HG02623 (cell line): ENCODE results near the gene SLC38A10.
"Not testable (repeated sequence)": the region's sequence is repeated elsewhere in the genome, so short reads cannot be mapped to it uniquely, and the experiment has no call there.

Experiments
- ATAC-seq: cut with Tn5 transposase; IDR thresholded peaks from one replicate; pipeline ENCODE4 v1.9.1; 2021; ENCODE audit warnings: moderate library complexity; ENCODE audit not compliant: unreplicated experiment

The SLC38A10 gene

DNA sequence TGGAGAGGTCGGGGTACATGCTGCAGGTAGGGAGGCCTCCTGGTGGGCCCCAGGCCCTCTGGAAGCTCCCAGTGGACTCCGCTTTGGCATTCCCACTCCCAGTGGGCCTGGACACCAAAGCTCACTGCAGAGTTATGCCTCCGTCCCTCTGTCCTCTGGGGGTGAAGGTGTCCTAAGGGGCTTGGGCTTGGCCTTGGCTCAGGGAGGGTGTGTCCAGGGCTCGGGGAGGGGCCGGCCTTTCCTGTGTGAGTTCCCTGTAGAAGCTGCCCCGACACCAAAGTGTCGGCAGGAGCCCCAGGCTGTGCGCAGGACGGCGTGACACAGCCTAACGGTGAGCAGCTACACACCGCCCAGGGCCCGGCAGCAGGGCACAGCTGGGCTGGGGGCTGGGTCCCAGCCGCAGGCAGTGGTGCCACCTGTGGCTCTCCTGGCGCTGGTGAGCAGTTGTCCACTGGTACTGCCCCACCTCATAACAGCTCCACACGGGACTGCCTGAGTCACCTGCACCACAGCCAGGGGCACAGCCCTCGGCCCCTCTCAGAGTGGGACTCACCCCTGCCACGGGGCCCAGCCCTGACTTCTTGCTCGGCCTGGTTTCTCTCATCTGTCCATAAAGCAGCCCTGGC lies 62.4 kb downstream of the SLC38A10 start:
- ATAC-seq: no peak

DNA sequence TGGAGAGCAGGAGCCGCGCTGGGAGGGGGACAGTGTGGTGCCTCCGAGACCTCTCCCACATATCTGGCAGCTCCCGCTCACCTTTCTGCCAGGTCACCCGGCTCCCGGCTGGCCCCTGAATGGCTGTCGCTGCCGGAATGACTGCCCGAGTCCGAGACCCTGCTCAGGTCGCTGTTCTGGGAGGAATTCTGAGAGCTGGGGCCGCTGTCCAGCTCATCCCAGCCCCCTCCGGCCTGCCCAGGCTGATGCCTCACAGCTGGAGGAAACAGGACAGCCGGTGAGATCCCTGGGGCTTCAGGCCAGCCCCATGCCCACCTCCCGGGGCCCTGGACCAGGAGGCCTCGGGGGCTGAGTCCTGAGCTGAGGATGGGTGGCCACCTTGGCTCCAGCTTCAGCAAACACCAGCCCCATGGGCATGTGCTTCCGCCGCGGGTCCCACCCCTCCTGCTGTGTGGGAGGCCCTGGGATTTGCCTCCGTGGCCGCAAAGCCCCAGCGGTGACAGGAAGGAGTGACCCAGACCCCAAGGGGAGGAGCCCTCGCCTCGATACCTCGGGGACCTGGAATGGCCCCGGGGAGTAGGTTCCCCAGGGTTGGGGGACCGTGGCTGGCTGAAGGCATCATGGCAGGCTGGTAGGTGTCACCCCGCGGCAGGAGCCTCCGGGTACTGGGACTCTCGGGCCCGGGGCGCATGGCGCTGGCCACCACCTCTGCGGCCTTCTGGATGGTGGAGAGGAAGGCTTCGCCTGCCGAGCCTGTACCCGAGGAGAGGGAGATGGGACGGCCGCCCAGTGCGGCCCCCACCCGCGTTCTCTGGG lies 63.1 kb downstream of the SLC38A10 start:
- ATAC-seq: no peak

- no peak for ATAC-seq
These were observed 63.9 kb downstream of the SLC38A10 start for GRCh38 chr17:81231121-81231645.

GRCh38 chr17:81230043-81230820 lies 64.9 kb downstream of the SLC38A10 start:
- no peak for ATAC-seq

GRCh38 chr17:81229666-81229920 lies 65.5 kb downstream of the SLC38A10 start:
- ATAC-seq: no peak

DNA sequence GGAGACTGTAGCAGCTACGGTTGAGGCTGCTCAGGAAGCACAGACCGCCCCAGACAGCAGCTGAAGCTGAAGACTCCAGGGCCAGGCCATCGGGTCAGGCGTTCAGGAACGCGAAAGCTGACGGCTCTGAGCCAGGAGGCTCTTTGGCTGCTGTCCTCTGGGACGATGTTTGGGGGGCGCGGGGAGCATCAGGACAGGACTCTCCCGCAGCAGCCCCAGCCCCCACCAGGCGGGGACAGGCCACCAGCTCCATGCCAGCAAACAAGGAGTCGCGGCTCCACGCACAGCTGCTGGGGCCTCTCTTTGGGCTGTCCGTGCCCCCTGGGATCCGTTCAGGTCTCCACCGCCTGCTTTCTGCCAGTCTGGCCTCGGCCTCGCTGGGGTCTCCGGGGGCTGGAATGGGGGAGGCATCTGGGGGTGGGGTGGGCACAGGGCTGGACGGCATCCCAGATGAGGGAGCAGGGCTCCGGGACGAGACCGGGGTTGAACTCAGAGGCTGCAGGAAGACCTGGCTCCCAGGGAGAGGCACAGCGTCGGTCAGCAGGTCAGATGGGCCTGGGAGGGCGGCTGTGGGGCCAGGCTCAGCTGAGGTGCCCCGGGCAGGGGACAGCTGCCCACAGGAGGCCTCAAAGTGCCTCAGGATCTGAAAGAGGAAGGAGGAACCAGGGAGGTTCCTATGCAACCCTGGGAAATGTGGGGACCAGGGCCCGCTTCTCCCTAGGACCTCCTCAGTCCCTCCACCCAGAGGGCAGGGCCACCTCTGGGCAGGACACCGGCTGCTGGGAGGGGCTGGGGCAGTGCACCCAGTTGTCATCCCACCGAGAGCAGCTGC lies 66.1 kb downstream of the SLC38A10 start:
- no peak for ATAC-seq

DNA sequence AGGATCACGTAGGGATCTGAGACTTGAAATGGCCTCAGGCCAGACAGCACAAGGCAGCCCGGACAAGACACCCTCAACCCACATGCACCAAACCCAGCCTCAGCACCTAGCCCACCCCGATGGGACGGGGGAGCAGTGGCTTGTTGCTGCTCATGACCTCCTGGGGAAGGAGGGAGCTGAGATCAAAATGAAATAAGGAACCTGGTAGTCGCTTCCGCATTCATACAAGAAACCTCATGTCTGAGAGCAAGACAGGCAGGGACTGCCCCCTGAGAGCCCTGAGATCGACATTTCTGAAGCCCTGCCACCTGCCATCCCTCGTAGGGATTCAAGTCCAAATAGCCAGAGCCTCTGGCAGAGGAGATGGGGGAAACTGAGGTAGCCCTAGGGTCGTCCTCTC lies 66.7 kb downstream of the SLC38A10 start:
- no peak for ATAC-seq

GRCh38 chr17:81227630-81228029 lies 67.5 kb downstream of the SLC38A10 start:
- ATAC-seq: not testable (repeated sequence)

DNA sequence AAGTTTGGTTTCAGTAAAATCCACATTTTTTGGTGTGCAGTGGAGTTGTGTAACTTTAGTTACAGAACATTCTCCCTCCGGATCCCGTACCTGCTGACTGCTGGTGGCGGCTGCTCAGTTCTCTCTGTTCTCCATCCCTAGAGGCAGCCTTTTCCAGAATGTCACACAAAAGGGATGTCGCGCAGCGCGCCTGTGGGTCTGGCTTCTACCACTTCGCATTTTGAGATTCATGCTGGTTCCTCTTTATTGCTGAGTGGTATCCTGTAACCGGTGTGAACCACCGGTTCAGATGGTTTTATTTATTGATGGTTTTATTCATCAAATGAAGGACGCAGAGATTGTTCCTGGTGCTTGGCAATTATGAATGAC lies 71.4 kb downstream of the SLC38A10 start:
- no peak for ATAC-seq

GRCh38 chr17:81222906-81223761 lies 72.0 kb downstream of the SLC38A10 start, which contains the start of gene CEP131:
Gene CEP131, minus strand, starts transcription at chr17:81222965. Its CDS starts 2,909 bp downstream, at chr17:81220056.
- ATAC-seq: peak; percentile 86

- ATAC-seq: peak; percentile 5
These were observed 72.5 kb downstream of the SLC38A10 start for GRCh38 chr17:81222620-81222905.

DNA sequence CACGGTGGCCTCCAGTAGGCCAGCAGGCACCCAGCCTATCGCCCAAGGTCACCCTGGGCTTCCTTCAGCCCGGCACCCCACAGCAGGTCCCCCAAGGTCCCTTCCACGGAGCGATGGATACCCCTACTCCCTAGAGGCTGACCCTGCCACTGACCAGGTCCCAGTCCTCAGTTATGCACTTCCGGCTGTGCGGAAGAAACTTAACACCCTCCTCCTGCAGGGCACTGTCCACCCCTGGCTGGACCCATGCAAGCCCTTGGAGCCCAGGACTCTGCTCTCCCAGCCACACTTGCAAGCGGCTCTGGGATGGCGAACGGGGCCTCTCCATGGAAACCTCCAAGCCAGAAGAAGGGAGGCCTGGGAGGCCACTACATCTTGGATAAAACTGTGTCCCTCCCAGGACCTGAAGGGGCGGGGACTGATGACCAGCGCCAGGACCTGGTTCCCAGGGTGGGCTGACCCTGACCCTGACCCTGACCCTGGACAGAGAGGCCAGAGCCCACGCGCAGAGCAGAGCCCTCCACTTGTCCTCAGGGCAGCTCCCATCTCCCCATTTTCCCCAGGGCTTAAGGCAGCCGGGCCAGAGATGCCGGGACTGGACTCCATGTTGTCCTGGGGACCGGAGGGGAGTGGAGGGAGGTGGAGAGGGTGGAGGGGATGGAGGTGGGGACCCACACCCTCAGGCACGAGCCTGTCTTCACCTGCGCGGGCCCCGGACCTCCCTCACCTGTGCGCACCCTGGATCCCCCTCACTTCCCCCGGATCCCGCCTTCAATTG lies 73.1 kb downstream of the SLC38A10 start:
- ATAC-seq: no peak

GRCh38 chr17:81221371-81221841 lies 73.7 kb downstream of the SLC38A10 start:
- ATAC-seq: no peak

- ATAC-seq: no peak
These were observed 75.5 kb downstream of the SLC38A10 start for GRCh38 chr17:81219476-81220180.

DNA sequence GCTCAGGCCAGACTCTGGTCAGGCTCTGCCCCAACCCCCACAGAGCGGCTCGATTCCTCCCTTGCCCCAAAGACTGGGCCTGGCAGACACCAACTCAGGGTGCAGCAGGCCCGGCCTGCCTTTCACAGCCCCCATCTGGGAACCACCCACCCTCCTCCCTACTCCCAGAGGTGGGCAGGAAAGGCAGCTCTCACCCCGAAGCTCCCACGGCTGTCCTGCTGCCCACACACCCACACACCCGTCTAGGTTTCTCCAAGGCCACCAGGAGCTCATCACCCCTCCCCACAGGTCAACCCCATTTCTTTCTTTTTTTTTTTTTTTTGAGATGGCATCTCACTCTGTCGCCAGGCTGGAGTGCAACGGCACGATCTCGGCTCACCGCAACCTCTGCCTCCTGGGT lies 76.1 kb downstream of the SLC38A10 start:
- ATAC-seq: no peak

DNA sequence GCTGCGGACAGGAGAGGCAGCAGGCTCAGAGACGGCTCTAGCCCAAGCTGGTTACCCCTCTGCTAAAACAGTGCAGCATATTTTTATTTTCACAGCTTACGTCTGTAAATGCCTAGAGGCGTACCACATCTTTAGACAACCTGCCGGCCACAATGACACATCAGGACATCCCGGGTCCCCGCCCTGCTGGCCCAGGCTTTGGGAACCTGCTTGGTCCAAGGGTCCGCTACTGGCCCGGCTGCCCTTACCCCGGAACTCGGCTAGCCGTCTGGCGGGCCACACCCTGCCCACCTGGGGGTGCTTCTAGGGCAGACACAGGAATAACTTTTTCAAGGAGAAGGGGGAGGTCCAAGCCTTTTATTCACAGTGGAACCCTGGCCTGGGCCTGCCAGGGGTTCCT lies 76.6 kb downstream of the SLC38A10 start:
- ATAC-seq: no peak

DNA sequence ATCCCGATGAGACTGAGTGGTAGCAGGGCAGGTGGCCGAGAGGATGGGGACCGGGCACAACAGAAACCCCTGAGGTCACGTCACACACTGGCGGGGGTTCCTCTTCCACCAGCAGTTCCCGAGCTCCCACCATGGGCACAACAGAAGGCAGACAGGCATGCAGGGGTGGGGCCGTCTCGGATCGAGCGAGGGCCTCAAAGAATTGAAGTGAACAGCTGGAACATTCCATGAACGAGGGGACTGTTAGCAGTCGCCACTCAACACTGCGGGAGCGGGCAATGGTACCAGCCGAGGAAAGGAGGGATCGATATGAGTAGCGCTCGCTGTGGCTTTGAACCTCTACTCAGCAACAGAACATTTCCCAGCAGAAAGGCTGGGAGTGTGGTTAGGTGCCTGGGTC lies 77.6 kb downstream of the SLC38A10 start:
- ATAC-seq: no peak

DNA sequence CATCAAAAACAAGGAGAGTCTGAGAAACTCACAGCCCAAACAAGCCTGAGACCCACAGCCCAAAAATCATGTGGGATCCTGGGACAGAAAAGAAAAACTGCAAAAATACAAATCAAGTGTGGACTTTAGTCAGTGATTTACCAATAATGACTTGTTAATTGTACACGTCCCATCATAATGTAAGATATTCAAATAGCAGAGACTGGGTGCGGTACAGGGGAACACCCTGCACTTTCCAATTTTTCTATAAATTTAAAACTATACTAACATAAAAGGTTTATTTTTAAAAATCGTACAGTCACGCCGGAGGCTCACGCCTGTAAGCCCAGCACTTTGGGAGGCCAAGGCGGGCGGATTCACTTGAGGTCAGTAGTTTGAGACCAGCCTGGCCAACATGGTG lies 81.1 kb downstream of the SLC38A10 start:
- no peak for ATAC-seq

DNA sequence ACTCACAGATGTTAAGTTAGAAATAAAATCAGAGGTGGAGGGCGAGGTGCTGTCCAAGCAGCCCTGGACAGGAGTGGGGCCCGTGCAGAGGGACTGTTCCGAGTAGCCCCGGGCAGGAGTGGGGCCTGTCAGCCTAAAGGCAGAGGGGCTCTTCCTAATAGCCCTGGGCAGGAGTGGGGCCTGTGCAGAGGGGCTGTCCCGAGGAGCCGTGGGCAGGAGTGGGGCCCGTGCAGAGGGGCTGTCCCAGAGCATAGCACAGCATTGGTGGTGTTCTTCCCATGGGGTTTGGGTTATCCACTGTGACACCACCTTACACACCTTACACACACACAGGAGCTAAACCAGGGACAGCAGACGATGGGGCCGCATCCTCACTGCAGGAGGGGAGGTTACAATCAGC lies 82.7 kb downstream of the SLC38A10 start:
- no peak for ATAC-seq
